Measurements from ENCODE around the gene IER5.

GRCh38 chr1:181134543-181135436 lies 46.3 kb downstream of the IER5 start:
- TF ChIP-seq CEBPB (IDR thresholded peaks at IDR 0.05; ENCODE audit: low read depth) (no peak), POLR2A (IDR thresholded peaks at IDR 0.05; ENCODE audit: borderline replicate concordance, extremely low read depth, insufficient read depth, insufficient read length) (no peak), POLR2AphosphoS5 (IDR thresholded peaks at IDR 0.05; ENCODE audit: low read depth, low read length) (no peak; the same call in 1 of the 2 replicates), FOSL1 (IDR thresholded peaks at IDR 0.05; ENCODE audit: low read depth) (no peak)
- TF ChIP-seq, protein P1, sequence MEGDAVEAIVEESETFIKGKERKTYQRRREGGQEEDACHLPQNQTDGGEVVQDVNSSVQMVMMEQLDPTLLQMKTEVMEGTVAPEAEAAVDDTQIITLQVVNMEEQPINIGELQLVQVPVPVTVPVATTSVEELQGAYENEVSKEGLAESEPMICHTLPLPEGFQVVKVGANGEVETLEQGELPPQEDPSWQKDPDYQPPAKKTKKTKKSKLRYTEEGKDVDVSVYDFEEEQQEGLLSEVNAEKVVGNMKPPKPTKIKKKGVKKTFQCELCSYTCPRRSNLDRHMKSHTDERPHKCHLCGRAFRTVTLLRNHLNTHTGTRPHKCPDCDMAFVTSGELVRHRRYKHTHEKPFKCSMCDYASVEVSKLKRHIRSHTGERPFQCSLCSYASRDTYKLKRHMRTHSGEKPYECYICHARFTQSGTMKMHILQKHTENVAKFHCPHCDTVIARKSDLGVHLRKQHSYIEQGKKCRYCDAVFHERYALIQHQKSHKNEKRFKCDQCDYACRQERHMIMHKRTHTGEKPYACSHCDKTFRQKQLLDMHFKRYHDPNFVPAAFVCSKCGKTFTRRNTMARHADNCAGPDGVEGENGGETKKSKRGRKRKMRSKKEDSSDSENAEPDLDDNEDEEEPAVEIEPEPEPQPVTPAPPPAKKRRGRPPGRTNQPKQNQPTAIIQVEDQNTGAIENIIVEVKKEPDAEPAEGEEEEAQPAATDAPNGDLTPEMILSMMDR (IDR thresholded peaks at IDR 0.05 in 2 of 3, conservative IDR thresholded peaks at IDR 0.05 in 1 of 3; ENCODE audit: borderline replicate concordance in 1 of 3, insufficient read depth in 1 of 3, low read depth in 2 of 3, low read length in 2 of 3) = no peak
